SJSA1 (cell line): Measurements from ENCODE around the gene NSG1. TPM values are rescaled to one million over a fixed set of nuclear protein-coding genes. Genes with fewer than 3 reads are reported as not detected.

Experiments used
- DNase-seq, 2 experiments: peaks; one replicate each; pipeline ENCODE4 v3.0.0-alpha.2; 2015 to 2020; ENCODE audit warnings: low spot score in 2 of 2, low read depth in 1 of 2
- H3K27ac ChIP-seq: fragments of 250-450 bp; sonication (Bioruptor Pico); 2 replicates; pipeline ENCODE4 v1.5.1; 2020; ENCODE audit warnings: mild to moderate bottlenecking, moderate library complexity
- H3K27me3 ChIP-seq: fragments of 250-450 bp; sonication (Bioruptor Pico); replicated peaks from 2 replicates; pipeline ENCODE4 v1.5.1; 2020; ENCODE audit warnings: mild to moderate bottlenecking, moderate library complexity
- H3K36me3 ChIP-seq: fragments of 250-450 bp; sonication (Bioruptor Pico); 2 replicates; pipeline ENCODE4 v1.5.1; 2020; ENCODE audit warnings: mild to moderate bottlenecking
- H3K4me1 ChIP-seq: fragments of 250-450 bp; sonication (Bioruptor Pico); replicated peaks from 2 replicates; pipeline ENCODE4 v1.6.1; 2021; ENCODE audit warnings: mild to moderate bottlenecking
- H3K4me3 ChIP-seq: fragments of 250-450 bp; sonication (Bioruptor Pico); 2 replicates; pipeline ENCODE4 v1.5.1; 2020; ENCODE audit warnings: mild to moderate bottlenecking
- H3K9me3 ChIP-seq: fragments of 250-450 bp; sonication (Bioruptor Pico); replicated peaks from 2 replicates; pipeline ENCODE4 v1.5.1; 2020; ENCODE audit warnings: mild to moderate bottlenecking
- total RNA-seq: library from RNA; depleted of rRNA; stranded (reverse); fragments of >200 nt; shearing (Covaris generic); gene quantifications from 2 replicates; pipeline ENCODE4 v1.2.3, GENCODE V29; 2014

The NSG1 gene
- total RNA-seq, 1 experiment from 2014 or later: not detected

DNA sequence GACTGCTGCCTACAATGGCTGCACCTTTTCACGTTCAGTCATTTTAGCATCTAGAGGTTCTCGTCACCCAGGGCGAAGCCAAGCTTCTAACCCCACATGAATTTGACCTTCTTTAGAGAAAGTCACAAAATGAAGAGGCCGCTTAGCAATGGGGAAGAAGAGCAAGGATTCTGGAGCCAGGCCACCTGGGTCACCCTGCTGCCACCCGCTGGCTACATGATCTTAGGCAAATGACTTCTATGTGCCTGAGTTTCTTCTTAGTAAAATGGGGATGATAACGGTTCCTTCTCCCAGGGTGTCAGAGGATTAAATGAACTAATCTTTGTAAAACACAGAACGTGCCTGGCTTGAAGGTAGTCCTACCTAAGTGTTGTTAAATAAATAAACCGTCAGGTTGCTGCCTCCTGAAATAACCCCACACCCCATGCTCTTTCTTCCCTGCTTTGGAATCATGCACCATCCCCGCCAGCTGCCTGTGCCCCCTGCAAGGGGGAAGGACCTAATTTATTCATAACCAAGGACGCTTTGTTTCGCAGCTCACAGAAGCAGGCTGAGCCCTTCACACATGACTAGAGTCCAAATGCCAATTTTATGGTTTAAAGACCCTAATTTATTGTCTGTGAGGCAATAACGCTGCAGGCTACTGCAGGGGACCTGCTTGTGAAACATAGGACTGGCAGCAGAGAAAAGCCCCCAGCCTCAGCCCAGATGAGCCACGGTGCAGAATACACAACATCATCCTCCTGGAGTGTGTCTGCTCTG, 28.6 kb upstream of the NSG1 start:
- no peak overlapping the region for H3K27ac ChIP-seq
- no peaks in the 10 kb centered on the region for H3K4me1 ChIP-seq
- peaks cover 42% of the 10 kb centered on the region for H3K27me3 ChIP-seq
- DNase-seq: no peak
- H3K36me3 ChIP-seq: no peaks in the 10 kb centered on the region
- H3K9me3 ChIP-seq: no peaks in the 10 kb centered on the region
- H3K4me3 ChIP-seq: no peak overlapping the region

DNA sequence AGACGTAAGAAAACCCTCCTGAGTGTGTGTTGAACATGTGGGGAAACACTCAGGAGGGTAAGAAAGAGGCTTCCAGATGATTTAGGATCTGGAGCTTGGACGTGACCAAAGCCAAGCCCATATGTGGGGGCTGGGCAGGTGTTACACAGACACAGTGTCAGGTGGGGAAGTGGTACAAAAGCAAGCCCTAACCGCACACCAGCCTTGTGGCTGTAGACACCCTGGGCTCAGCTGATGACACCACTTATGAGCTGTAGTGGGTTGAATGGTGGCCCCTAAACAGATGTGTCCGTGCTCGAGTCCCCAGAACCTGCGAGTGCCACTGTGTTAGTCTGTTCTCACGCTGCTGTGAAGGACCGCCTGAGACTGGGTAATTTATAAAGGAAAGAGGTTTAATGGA, 25.0 kb upstream of the NSG1 start:
- H3K27ac ChIP-seq: no peak overlapping the region
- H3K9me3 ChIP-seq: 0 out of 2 replicates have a peak, but pooled peaks cover 4% of the 10 kb centered on the region
- peaks cover 35% of the 10 kb centered on the region for H3K27me3 ChIP-seq
- no peak overlapping the region for H3K4me3 ChIP-seq
- no peak for DNase-seq
- no peaks in the 10 kb centered on the region for H3K4me1 ChIP-seq
- H3K36me3 ChIP-seq: no peaks in the 10 kb centered on the region

DNA sequence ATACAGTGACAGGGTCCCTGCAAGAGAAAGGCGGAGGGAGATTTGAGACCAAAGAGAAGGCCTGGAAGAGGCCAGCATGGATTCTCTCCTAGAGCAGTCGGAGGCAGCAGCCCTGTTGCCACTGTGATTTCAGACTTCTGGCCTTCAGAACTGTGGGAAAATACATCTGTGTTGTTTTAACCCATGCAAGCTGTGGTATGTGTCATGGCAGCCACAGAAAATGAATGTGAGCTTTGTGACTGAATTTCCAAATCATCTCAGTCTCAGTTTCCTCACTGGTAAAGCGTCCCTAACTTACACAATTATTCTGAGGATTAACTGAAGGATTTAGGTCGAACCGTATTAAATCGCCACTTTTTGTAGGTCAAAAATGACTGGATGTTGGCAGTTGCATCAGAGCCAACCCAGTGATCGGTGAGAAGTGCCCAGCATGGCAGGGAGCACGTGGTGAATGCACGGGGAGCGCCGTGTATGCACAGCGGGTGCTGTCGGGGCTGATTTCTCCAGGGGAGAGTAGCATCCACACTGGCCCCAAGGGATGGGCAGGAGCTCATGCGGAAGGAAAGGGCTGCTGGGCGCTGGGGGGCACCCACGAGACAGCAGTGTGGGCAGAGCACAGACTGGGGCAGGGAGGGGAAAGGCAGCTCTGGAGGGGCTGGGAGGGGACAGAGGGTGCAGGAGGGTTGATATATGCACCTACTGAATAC, 23.8 kb upstream of the NSG1 start:
- no peak for DNase-seq
- H3K27me3 ChIP-seq: peaks cover 22% of the 10 kb centered on the region
- no peak overlapping the region for H3K4me3 ChIP-seq
- H3K27ac ChIP-seq: no peak overlapping the region
- no peaks in the 10 kb centered on the region for H3K4me1 ChIP-seq
- no peaks in the 10 kb centered on the region for H3K36me3 ChIP-seq
- 0 out of 2 replicates have a peak, but pooled peaks cover 4% of the 10 kb centered on the region for H3K9me3 ChIP-seq

DNA sequence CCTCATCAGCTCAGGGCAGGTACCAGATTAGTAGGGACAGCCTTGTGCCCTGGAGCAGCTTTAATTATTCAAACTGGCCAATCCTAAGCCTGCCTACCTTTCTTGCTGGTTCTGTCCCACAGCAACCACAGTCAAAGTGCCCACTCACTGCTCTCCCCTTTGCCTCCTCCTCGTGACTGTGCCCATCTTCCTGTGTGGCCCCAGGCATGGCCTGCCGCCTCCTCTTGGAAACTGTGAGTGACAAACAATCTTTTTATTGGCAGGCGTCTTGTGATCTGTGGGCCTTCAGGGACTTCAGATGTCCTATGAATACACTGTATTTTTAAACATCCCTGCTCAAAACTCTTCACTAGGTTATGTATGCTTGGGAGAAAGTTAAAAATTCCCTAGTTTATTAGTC, 22.8 kb upstream of the NSG1 start:
- H3K4me3 ChIP-seq: no peak overlapping the region
- 0 out of 2 replicates have a peak, but pooled peaks cover 4% of the 10 kb centered on the region for H3K9me3 ChIP-seq
- H3K27ac ChIP-seq: no peak overlapping the region
- DNase-seq: no peak
- no peaks in the 10 kb centered on the region for H3K4me1 ChIP-seq
- H3K27me3 ChIP-seq: peaks cover 13% of the 10 kb centered on the region
- H3K36me3 ChIP-seq: no peaks in the 10 kb centered on the region

DNA sequence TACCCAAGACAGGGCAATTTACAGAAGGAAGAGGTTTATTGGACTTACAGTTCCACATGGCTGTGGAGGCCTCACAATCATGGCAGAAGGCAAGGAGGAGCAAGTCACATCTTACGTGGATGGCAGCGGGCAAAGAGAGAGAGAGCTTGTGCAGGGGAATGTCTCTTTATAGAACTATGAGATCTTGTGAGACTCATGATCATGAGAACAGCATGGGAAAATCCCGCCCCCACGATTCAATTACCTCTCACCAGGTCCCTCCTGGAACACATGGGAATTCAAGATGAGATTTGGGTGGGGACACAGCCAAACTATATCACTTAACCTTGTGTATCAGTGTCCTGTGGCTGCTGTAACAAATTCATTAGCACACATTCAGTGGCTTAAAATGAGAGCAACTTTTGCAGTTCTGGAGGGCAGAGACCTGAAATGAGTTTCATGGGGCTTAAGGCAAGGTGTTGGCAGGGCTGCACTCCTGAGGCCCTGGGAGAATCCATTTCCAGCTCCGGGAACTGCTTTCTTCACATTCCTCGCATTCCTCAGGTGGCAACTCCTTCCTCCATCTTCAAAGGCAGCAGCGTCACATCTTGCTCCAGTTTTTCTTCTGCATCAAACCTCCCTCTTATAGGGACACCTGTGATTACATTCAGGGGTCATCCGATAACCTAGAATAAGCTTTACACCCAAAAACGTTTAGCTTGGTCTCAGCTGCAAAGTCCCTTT, 22.3 kb upstream of the NSG1 start:
- DNase-seq: no peak

DNA sequence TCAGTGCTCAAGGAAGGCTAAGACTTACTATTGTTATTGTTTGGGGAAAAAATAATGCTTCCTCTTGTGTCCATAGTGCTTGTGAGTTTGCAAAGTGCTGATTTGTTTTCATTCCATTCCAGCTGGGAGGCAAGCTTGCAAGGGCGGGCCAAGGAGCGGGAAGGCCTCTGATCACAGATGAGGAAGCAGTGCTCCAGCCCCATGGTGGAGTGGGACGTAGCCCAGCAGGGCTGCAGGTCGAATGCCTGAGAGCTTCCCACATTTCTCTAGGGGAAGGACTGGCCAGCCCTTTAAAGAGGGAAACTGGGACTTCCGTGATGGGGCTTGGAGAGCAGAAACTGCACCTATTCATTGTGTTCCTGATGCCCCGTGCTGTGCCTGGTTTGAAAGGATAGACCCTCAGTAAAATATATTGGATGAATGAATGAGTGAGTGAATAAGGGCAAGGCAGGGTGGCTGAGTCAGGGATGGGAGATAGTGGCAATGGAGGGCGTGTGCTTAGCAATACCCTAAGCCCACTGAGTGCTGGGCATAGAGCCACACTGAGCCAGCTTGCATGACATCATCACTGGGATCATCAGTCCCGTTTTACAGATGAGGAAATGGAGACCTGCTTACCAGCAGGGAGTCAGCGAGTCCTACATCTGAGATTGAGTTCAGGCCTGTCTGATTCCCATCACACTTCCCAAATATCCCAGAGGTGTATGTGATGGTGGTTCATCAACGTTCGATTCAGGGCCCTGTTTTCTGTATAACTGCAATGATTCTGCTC, 17.9 kb upstream of the NSG1 start:
- Histone ChIP-seq H3K4me3 (no peak overlapping the region), H3K27ac (no peak overlapping the region), H3K36me3 (no peaks in the 10 kb centered on the region), H3K27me3 (peaks cover 7% of the 10 kb centered on the region), H3K4me1 (no peaks in the 10 kb centered on the region), H3K9me3 (0 out of 2 replicates have a peak, but pooled peaks cover 4% of the 10 kb centered on the region)
- DNase-seq: no peak

More for the DNA sequence above, 22.3 kb upstream of the NSG1 start:
- Histone ChIP-seq H3K4me3 (no peak overlapping the region), H3K36me3 (no peaks in the 10 kb centered on the region), H3K4me1 (no peaks in the 10 kb centered on the region), H3K9me3 (0 out of 2 replicates have a peak, but pooled peaks cover 4% of the 10 kb centered on the region), H3K27me3 (peaks cover 10% of the 10 kb centered on the region), H3K27ac (no peak overlapping the region)

DNA sequence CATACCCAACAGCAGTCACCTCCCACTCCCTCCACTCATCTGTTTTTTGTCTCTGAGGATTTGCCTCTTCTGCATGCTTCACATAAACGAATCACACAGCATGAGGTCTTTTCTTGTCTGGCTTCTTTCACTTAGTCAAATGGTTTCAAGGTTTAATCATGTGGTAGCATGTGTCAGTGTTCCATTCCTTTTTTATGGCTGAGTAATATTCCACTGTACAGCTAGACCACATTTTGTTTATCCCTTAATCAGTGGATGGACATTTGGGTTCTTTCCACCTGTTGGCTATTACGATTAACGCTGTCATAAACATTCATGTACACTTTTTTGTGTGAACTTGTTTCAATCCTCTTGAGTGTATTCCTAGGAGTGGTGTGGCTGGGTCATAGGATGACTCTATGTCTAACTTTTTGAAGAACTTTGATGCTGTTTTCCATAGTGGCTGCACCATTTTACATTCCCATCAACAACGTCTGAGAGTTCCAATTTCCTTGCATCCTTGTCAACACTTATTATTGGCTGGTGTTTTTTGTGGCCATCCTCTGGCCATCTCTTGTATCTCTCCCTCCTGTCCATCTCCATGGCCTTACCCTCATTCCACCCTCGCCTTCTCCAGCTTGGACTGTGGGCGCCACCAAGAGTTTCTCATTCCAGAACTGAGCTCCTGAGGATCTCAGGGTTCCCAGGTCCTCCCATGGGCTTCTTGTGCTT, 12.4 kb upstream of the NSG1 start:
- Histone ChIP-seq H3K36me3 (no peaks in the 10 kb centered on the region), H3K4me3 (no peak overlapping the region), H3K27me3 (peaks cover 34% of the 10 kb centered on the region), H3K4me1 (no peaks in the 10 kb centered on the region), H3K27ac (no peak overlapping the region), H3K9me3 (peaks cover 2% of the 10 kb centered on the region; the same call in 1 of the 2 replicates)
- no peak for DNase-seq

DNA sequence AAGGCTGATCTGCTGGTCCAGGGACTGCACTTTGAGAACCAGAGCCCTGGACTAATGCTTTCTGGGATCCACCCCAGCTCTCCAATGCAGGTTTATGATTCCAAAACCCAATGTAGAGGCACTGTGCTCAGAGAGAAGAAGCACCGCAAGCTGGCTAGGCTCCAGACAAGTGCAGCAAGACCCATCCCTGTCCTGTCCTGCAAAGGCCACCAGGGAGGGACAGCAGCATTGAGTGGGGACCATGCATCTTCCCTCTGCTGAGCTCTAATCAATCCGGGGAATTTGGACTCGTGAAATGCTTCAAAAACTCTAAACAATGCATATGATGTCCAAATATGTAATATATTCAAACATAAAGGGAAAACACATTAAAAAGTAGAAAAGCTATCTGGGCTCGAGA, 10.8 kb upstream of the NSG1 start:
- peaks cover 42% of the 10 kb centered on the region for H3K27me3 ChIP-seq
- H3K27ac ChIP-seq: no peak overlapping the region
- no peaks in the 10 kb centered on the region for H3K4me1 ChIP-seq
- DNase-seq: no peak
- H3K4me3 ChIP-seq: no peak overlapping the region
- H3K9me3 ChIP-seq: peaks cover 2% of the 10 kb centered on the region; the same call in 1 of the 2 replicates
- H3K36me3 ChIP-seq: no peaks in the 10 kb centered on the region

DNA sequence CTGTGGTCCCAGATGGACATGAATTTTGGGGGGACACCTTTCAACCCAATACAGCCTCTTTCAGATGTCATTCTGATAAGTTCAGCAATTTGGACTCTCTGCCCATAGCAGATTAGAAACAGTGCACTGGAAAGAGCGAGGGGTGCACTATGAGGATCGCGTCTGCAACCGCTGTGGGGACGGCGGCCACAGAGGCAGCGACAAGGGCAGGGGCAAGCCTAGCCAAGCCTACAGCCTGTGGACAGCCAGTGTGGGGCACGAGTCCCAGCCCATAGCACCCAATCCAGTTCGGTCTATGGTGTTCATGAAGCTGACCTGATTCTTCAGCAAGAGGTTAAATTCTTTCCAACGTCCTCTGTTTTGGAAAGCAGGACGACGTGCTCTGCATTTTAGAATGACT, 9.7 kb upstream of the NSG1 start:
- H3K9me3 ChIP-seq: peaks cover 2% of the 10 kb centered on the region; the same call in 1 of the 2 replicates
- DNase-seq: no peak
- H3K4me3 ChIP-seq: no peak overlapping the region
- no peak overlapping the region for H3K27ac ChIP-seq
- no peaks in the 10 kb centered on the region for H3K4me1 ChIP-seq
- H3K36me3 ChIP-seq: no peaks in the 10 kb centered on the region
- peaks cover 49% of the 10 kb centered on the region for H3K27me3 ChIP-seq

DNA sequence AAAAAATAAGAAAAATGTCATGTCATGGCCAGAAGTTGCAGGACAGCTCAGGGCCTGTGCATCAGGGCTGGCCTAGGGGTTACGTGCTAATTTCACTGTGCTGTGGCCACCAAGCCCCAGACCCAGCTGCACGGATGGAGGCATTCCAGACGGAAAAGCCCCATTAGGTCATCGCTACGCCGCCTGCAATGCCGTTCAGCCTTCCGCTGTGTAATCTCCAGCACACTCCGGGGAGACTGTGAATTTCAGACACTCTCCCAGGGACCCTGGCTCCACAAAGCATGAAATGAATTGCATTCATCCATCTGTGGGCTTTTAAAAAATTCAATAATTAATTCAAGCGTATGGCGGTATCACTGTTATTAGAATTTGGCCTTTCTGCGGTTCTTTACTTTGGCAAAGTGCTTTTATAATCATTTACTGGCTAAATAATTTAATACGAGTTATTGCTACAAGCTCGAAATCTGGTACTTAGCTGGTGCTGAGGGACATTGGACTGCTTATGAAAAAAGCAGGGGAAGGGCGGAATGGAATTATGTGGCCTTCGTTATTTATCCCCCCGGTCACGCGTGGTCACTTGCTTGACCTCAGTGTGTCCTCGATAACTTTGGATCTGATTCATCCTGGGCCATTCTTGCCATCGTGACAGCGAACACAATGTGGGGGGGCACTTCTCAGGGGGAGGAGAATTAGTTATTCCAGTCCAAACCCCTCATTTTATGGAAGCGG, 9.0 kb upstream of the NSG1 start:
- Histone ChIP-seq H3K27me3 (peaks cover 52% of the 10 kb centered on the region), H3K36me3 (no peaks in the 10 kb centered on the region), H3K9me3 (peaks cover 2% of the 10 kb centered on the region; the same call in 1 of the 2 replicates), H3K4me3 (no peak overlapping the region), H3K27ac (no peak overlapping the region), H3K4me1 (no peaks in the 10 kb centered on the region)
- no peak for DNase-seq

DNA sequence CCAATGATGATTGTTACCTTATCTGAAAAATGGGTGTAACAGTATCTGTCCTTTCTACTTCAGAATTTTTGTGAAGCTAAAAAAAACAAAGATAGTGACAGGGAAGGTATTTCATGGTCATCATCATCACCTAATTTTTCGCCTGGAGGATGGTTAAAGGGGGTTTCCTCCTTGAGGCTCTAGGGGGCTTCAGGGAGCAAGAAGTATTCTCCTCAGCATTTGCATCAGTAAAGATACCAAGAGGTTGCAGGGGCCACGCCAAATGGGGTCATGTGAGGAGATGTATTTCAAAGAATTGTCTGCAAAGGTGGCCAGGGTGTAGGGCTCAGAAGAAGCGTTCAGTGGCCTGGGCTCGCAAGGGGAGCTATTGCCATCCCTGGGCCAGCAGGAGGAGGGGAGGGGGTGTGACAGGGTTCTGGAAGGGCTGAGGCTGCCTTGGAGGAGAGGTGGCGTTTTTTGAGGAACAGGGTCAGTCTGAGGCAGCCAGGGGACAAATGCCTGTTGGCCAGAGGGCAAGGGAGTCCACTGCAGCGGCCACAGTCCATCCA, 7.3 kb upstream of the NSG1 start:
- Histone ChIP-seq H3K27me3 (peaks cover 64% of the 10 kb centered on the region), H3K36me3 (no peaks in the 10 kb centered on the region), H3K27ac (no peak overlapping the region), H3K4me3 (no peak overlapping the region), H3K4me1 (no peaks in the 10 kb centered on the region), H3K9me3 (peaks cover 2% of the 10 kb centered on the region; the same call in 1 of the 2 replicates)
- no peak for DNase-seq

DNA sequence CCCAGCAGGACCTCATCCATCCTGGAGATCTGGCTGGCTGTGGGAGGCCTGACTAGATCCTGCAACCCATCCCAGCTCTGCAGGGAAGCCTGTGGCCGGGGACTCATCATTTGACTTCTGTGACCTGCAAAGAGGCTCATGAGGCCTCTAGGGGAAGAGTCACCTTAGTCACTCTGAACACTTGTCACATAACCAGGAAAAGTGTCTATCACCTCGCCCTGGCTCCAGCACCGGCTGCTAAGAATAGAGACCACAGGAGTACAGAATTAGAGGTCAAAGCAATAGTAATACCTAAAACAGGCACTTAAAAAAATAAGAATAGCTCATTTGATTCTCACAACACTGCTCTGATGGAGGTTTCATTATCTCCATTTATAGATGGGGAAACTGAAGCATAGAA, 3.8 kb upstream of the NSG1 start:
- no peaks in the 10 kb centered on the region for H3K9me3 ChIP-seq
- H3K36me3 ChIP-seq: no peaks in the 10 kb centered on the region
- H3K27ac ChIP-seq: no peak overlapping the region
- DNase-seq: no peak
- peaks cover 84% of the 10 kb centered on the region for H3K27me3 ChIP-seq
- peaks cover 20% of the 10 kb centered on the region for H3K4me1 ChIP-seq
- H3K4me3 ChIP-seq: no peak overlapping the region
